Smooth muscle cell of the umbilical artery (primary cell): ENCODE results near the gene BDH1. TPM values are rescaled to one million over a fixed set of nuclear protein-coding genes. Genes with fewer than 3 reads are reported as not detected.

Source experiments
- total RNA-seq: library from RNA; depleted of rRNA; stranded (reverse); fragments of >200 nt; gene quantifications from 2 replicates; pipeline ENCODE4 v1.2.3, GENCODE V29; 2014

The BDH1 gene, protein sequence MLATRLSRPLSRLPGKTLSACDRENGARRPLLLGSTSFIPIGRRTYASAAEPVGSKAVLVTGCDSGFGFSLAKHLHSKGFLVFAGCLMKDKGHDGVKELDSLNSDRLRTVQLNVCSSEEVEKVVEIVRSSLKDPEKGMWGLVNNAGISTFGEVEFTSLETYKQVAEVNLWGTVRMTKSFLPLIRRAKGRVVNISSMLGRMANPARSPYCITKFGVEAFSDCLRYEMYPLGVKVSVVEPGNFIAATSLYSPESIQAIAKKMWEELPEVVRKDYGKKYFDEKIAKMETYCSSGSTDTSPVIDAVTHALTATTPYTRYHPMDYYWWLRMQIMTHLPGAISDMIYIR
- total RNA-seq = 1.2 and 1.4 TPM in 2 replicates

DNA sequence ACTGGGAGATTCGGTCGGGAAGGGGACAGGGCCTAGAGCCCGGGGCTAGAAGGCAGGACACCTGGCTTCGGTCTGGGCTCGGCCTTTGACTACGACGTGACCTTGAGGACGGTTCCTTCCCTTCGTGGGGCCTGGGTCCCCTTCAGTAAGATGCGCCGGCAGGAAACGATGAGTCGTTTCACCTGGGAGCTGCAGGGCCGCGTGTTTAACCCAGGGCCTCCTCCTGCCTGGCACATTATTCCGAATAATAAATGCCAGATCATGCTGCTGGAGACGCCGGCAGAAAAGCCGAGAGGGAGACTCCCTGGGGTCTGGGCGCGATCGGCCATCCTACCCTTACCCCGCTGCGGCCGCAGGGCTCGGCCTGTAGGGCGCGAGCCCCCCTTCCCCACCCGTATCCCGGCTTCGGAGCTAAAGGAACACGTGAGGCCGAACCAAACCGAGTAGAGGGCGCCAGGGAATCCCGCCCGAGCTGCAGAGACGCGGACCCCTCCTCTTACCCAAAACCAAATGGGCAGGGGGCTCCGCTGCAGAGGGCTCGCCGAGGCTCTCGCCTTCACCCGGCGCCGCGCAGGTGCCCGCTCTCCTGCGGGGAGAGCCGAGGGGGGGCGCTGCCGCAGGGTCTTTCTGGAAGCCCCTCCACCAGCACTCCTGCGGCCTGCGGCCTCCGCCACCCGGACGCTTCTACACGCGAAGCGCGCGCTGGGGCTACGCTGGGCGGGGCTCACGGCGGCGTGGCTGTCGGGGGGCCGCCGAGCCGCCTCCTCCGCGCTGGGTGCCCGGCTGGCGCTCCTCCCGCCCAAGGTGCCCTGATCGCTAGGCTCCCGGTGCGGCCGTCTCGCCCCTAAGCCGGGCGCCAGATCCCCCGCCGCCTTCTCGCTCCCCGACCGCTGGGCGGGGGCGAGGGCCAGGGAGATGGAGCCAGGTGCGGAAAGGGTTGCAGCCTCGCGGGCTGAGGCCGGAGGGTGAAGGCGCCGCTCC lies at the start of gene BDH1:
BDH1 (minus strand) TSS at position 688 of the 981 bp plus-strand sequence. CDS start 9,525 bp downstream, outside the sequence.

Other genes starting within 250 kb of the BDH1 start
- gene RUBCN, start 180.9 kb upstream of the BDH1 start, total RNA-seq = 7.1 and 13.4 TPM in 2 replicates
- gene FYTTD1, start 193.9 kb upstream of the BDH1 start, total RNA-seq = 63.8 and 79.7 TPM in 2 replicates
- 35.3 and 68.0 TPM in 2 replicates for gene LRCH3, start 235.3 kb upstream of the BDH1 start, total RNA-seq